Skin of body (tissue), 2 donors: ENCODE measurements around the gene LMAN1. TPM values are rescaled to one million over a fixed set of nuclear protein-coding genes. Genes with fewer than 3 reads are reported as not detected.

ENCODE experiments used
- DNase-seq: peaks from one replicate; lab custom pipeline; 2025; lab: John Stamatoyannopoulos, UW
- total RNA-seq: library from RNA; depleted of rRNA; stranded (reverse); fragments of >200 nt; gene quantifications from one replicate; pipeline ENCODE4 v1.2.3, GENCODE V29; 2014

The LMAN1 gene
- total RNA-seq, 1 donor from 2014 or later: 114 TPM

GRCh38 chr18:59360381-59360780, 1.3 kb upstream of the LMAN1 start:
- no peak for DNase-seq

DNA sequence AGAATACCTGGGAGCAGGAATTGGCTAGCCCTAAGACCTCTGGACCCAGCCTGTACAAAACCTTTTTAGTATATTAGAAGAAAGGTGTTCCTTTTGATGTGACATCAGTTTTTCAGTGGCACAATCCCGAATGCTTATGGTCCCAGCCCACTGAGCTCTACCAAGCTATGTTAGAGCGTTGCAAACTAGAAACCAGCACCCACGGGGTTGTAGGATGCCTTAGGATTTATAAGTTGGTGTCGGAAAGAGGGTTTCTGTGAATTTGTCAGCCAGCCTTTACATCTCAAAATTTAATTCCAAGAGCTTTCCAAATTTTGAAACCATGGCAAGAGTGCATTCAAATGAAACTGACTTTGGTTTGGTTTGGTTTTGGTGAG, 499 bp upstream of the LMAN1 start:
- DNase-seq: no peak

- DNase-seq: peak; percentile 46
These were observed 702 bp downstream of the LMAN1 start for GRCh38 chr18:59358414-59358711.

DNA sequence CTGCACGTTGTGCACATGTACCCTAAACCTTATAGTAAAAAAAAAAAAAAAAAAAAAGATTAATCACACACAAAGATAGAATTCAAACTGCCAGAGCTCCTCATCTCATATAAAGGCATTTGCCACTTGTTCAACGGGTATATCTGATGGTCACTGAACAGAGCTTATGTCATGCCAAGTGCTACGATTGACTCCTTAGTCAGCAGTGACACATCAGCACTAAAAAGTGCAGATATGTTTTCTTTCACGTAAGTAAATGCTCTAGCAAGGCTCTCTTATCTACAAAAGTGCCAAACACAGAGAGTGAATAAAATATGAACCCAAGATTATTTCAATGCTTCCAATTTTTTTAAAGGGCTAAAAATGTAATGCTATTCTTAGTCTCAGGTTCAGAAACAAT, 1.1 kb downstream of the LMAN1 start:
- DNase-seq: peak; percentile 26

DNA sequence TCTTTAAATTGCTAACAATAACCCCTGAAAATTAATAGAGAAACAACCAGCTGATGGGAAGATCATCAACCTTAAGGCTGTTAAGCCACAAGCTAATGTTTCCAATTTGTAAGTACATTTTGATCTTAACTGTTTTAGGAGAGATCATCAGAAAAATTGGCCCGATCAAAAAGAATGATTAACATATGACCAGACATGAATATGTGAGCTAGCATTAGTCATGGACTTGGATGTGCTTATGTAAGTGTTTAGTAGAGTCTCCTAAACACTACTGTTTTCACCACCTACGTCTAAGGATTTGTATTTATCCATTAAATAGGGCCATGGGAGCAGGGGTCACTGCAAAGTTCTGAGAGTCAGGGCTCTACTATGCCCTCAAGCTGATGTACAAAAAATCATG, 4.3 kb downstream of the LMAN1 start:
- DNase-seq: no peak

- DNase-seq: no peak
These were observed 5.9 kb downstream of the LMAN1 start for GRCh38 chr18:59353079-59353680.

- no peak for DNase-seq
These were observed 6.7 kb downstream of the LMAN1 start for GRCh38 chr18:59352250-59352855.

DNA sequence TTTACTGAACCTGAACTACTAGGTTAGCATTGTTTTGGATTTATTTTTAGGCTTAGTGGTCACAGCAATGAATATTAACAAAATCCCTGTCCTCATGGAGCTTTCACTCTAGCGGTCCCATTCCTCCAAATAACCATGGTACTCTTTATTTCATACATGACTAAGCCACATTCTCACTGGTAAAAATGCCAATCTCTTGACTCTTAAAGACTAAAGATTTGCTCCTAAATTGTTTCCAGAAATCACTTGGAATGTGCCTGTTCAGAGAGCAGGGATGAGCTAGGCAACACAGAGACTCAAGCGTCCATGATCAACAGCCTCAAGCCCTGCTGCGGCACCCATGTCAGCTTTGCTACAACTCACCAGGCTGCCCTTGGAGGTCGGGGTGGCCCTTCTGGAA, 13.5 kb downstream of the LMAN1 start:
- no peak for DNase-seq

DNA sequence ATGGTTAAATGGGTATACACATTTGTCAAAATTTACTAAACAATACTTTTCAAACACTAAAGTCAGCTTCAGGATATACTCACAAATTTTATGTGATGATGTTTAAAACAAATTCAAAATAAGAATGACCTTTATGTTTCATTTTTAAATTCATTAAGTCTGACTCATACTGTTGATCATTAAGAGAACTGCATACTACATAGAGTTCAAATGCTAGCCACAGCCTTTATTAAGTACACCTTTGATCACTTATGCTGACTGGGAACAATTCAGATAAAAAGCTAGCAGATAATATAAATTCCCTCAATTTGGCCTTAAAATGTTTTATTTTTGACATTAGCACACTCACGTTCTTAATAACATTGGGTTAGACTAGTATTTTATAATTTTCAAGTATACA, 14.1 kb downstream of the LMAN1 start:
- DNase-seq: no peak

DNA sequence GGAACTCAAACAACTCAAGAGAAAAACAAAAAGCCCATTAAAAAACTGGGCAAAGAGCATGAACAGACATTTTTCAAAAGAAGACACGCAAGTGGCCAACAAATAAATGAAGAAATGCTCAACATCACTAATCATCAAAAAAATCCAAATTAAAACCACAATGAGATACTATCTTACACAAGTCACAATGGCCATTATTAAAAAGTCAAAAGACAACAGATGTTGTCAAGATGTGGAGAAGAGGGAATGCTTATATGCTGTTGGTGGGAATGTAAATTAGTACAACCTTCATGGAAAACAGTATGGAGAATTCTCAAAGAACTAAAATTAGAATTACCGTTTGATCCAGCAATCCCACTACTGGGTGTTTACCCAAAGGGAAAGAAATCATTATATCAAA, 15.1 kb downstream of the LMAN1 start:
- no peak for DNase-seq

DNA sequence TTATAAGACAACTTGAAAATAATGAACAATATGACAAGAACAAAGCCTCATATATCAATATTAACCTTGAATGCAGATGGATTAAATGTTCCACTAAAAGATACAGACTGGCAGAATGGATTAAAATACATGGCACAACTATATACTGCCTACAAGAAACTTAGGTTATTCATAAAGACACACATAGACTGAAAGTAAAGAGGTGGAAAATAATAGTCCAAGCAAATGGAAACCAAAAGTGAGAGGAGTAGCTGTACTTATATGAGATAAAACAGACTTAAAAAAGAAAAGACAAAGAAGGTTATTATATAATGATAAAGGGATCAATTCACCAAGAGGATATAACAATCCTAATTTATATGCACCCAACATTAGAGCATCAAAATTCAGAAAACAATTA, 18.2 kb downstream of the LMAN1 start:
- DNase-seq: no peak

DNA sequence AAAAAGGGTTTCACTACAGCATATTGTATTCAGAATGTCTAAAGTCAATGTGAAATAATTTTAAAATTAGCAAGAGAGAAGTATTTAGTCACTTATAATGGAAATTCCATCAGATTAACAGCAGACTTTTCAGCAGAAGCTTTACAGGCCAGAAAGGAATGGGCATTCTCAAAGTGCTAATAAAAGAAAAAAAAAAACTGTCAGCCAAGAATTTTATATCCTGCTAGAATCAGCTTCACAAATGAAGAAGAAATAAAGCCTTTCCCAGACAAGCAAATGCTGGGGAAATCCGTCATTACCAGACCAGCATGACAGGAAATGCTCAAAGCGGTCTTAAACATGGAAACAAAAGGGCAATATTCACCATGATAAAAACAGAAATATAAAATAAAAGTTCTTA, 18.8 kb downstream of the LMAN1 start:
- DNase-seq: no peak

DNA sequence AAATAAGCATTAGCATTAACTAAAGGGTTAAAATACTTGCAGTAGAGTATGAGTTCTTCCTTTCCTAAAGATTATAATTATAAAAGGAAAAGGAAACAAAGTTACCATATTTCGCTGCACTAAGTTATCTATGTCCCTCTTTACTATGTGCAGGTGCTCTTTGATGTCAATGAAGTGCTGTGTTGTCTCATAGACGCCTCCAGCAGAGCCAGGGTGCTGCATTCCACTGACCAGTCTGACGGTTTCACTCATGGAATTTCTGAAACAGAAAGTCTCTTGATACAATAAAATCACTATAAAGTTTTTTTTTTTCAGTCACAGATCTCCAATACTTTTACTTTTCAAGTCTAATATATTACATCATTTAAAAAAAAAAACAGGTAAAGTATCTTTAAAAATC, 26.1 kb downstream of the LMAN1 start:
- DNase-seq: no peak

- DNase-seq: no peak
These were observed 30.4 kb downstream of the LMAN1 start for GRCh38 chr18:59328683-59329082.

- DNase-seq: no peak
These were observed 33.1 kb downstream of the LMAN1 start for GRCh38 chr18:59325965-59326364.

GRCh38 chr18:59324623-59324971, 34.5 kb downstream of the LMAN1 start:
- DNase-seq: no peak

DNA sequence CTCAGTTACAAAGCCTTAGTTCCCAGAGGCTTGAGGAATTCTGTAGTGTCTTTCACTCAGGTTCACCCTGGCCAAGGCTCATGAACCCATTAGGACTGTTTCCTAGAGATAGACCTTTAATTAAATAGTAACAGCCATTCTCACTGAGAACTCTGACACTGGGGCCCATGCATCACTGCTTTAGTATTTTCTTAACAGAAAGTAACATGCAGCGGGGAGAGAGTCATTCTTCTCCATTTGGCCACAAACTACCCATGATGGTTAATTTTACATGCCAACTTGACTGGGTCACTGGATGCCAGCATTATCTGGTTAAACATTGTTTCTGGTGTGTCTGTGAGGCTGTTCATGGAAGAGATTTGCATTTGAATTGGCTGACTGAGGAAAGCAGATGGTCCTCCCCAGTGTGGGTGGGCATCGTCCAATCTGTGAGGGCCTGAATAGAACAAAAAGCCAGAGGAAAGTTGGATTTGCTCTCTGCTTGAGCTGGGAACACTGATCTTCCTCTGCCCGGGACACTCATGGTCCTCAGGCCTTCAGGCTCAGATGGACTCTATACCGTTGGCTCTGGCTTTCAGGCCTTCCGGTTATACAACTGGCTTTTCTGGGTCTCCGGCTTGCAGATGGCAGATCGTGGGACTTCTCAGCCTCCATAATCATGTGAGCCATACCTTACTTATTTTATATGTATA, 35.0 kb downstream of the LMAN1 start:
- no peak for DNase-seq

DNA sequence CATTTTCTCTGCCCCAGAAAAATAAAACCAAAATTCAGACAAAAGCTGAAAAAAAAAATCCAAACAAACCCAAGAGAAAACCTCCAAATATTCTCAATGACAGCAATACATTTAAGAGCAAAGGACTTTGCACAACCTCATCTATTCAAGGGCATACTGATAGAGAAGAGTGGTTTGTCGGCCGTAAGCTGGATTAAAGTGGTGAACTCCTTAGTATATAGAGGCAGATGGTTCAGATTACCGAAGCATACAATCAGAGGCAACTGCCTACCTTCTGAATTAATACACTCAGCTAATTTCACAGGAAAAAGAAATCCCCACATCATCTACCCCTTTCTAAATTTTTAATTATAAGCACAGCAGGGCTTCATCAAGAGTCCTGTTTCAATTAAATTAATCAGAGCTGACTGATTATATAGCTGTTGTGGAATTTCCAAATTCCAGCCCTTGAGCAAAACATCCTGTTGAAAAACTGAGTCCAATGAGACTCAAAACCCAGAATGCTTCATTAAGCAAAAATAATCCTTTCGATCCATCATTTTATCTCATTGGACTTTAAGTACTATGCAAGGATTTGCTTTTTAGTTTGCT, 40.5 kb downstream of the LMAN1 start, which contains the start of gene CPLX4:
Gene CPLX4 (minus strand): TSS at position 190 of the 591 bp plus-strand sequence. CDS start 187 bp downstream, at position 3.
- DNase-seq: no peak

- no peak for DNase-seq
These were observed 47.4 kb downstream of the LMAN1 start for GRCh38 chr18:59311631-59312030.

DNA sequence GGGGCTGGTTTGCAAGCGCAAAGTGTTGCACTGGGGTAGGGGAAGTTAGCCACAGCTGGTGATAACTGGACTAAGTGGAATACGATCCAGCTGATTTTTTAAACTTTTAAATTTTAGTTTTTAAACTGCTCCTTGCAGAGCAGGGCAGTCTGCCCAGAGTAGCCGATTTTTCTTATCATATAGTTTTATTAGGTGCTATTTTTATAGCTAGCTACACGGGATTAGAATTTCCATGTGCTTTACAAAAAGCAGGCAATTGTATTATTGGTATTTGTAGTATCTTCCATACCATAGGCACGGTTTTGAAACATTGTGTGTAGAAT, 50.2 kb downstream of the LMAN1 start:
- DNase-seq: no peak

DNA sequence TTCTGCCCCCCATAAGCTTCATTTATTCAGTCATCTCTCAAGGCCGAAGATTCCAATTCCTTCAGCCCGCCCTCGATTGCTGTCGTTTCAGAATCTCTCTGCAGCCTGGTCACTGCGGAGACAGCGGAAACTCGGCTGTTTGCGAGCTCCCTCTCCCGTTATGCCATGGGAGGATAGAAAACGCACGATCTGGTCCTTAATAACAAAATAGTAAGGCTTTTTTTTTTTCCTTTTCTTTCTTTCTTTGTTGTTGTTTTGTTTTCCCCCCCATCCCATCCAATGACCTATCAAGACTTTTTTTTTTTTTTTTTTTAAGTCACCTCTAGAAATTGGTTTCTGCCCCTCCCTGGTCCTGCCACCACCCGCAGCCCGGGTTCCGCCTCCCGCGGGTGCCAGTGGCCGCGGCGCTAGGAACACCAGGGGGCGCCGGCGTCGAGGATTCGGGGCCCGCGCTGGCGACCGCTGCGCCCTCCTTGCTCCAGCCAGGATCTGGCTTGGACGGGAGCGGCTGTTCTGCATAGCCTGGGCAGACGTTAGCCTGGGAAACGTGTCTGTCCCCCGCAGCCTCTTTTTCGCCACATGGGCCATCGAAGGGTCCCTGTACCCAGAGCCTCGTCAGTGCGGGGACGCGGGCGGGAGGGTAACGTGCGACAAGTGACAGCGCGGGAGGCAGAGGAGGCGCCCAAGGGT, 50.7 kb downstream of the LMAN1 start:
- peak; percentile 41 for DNase-seq

DNA sequence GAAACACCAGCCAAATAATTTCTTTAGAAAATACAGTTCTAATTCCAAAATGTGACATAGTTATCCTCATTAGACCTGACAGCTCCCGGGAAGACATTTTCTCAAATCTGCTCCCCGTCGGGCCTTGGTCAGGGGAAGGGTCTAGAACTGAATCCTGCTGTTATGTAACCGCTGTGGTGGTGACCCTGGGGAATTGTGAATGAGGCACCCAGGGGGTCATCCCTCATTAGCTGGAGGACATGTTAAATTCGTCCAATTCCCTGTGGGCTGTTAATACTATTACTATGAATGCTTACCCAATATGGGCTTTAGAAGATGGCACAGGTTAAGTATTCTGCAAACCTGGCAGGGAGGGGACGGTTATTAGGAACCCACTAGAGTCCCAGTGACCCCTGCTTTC, 52.4 kb downstream of the LMAN1 start:
- no peak for DNase-seq

- no peak for DNase-seq
These were observed 53.8 kb downstream of the LMAN1 start for GRCh38 chr18:59305295-59305694.
